Mucosa of descending colon (tissue), 3 donors: ENCODE results near the gene FOXL1. TPM values are rescaled to one million over a fixed set of nuclear protein-coding genes. Genes with fewer than 3 reads are reported as not detected.

Experiments used
- ATAC-seq: fragments of 200-7000 bp; cut with Tn5 transposase; one replicate; pipeline ENCODE4 v1.9.1; 2020; ENCODE audit warnings: mild to moderate bottlenecking, moderate library complexity
- DNase-seq, 3 donors: peaks; one replicate each; pipeline ENCODE4 v3.0.0-alpha.2; 2020
- H3K36me3 ChIP-seq: fragments of 200-600 bp; one replicate; pipeline ENCODE4 v1.8.0; 2021; ENCODE audit warnings: low read depth, mild to moderate bottlenecking
- H3K4me1 ChIP-seq: fragments of 200-600 bp; one replicate; pipeline ENCODE4 v1.8.0; 2021; ENCODE audit warnings: low read depth, mild to moderate bottlenecking
- H3K4me3 ChIP-seq: fragments of 200-600 bp; one replicate; pipeline ENCODE4 v1.8.0; 2021; ENCODE audit warnings: mild to moderate bottlenecking
- H3K9me3 ChIP-seq: fragments of 200-600 bp; one replicate; pipeline ENCODE4 v1.8.0; 2021; ENCODE audit warnings: mild to moderate bottlenecking
- CTCF ChIP-seq: fragments of 200-600 bp; IDR thresholded peaks from one replicate; pipeline ENCODE4 v1.8.0; 2022; ENCODE audit warnings: antibody characterized with exemption, mild to moderate bottlenecking
- intact Hi-C, 2 donors: fragments of 100-400 bp; cut with DNase I in 1 of 2; cut with micrococcal nuclease in 1 of 2; formaldehyde crosslinking; loops; one replicate each; pipeline versions ENCODE4 v1.11.0 to v1.11.1; 2022; cut with DNase I, micrococcal nuclease
- total RNA-seq, 3 donors: library from RNA; stranded (reverse); fragmentation: NEBNext Ultra II Directional in 2 of 3; extraction: Animal tissue kit (Norgen Biotek cat#: 25700) in 2 of 3; gene quantifications; one replicate each; pipeline versions ENCODE4 v1.2.1 to v1.2.4, GENCODE V29; 2021 to 2023
- donor health status: DM: no; HTN: no; CAD: no; lungs with moderate emphysema.
- donor health status: DM: no; HTN: no; CAD: no.
- donor health status: DM: no; HTN: yes; CAD: no.

FOXL1 gene
- total RNA-seq, 3 donors from 2014 or later: 1.1 to 3.6 (median 2.4) TPM

- Histone ChIP-seq H3K4me3 (no peak overlapping the region), H3K9me3 (no peaks in the 10 kb centered on the region), H3K4me1 (no peaks in the 10 kb centered on the region), H3K36me3 (no peaks in the 10 kb centered on the region)
- DNase-seq (no peak), ATAC-seq (no peak)
- no peak for TF ChIP-seq CTCF
- intact Hi-C loops: no loop called here
Observed at GRCh38 chr16:86610779-86611524, 32.6 kb downstream of the FOXL1 start.

- Histone ChIP-seq H3K9me3 (no peaks in the 10 kb centered on the region), H3K36me3 (no peaks in the 10 kb centered on the region), H3K4me1 (no peaks in the 10 kb centered on the region), H3K4me3 (no peak overlapping the region)
- TF ChIP-seq CTCF: no peak
- intact Hi-C loops: no loop called here
- DNase-seq (no peak), ATAC-seq (no peak)
Observed at GRCh38 chr16:86611525-86611855, 33.1 kb downstream of the FOXL1 start.

GRCh38 chr16:86611941-86612340 is 33.6 kb downstream of the FOXL1 start:
- intact Hi-C loops: no loop called here
- Histone ChIP-seq H3K4me1 (no peaks in the 10 kb centered on the region), H3K36me3 (no peaks in the 10 kb centered on the region), H3K9me3 (no peaks in the 10 kb centered on the region), H3K4me3 (no peak overlapping the region)
- ATAC-seq (no peak), DNase-seq (no peak)
- TF ChIP-seq CTCF: no peak

GRCh38 chr16:86614699-86615098 is 36.4 kb downstream of the FOXL1 start:
- ATAC-seq (no peak), DNase-seq (no peak)
- no peaks in the 10 kb centered on the region for H3K4me1 ChIP-seq
- no peak overlapping the region for H3K4me3 ChIP-seq
- intact Hi-C loops: no loop called here
- TF ChIP-seq CTCF: no peak
- H3K36me3 ChIP-seq: no peaks in the 10 kb centered on the region
- H3K9me3 ChIP-seq: no peaks in the 10 kb centered on the region

GRCh38 chr16:86616906-86617305 is 38.6 kb downstream of the FOXL1 start:
- Histone ChIP-seq H3K9me3 (no peaks in the 10 kb centered on the region), H3K4me1 (no peaks in the 10 kb centered on the region), H3K36me3 (no peaks in the 10 kb centered on the region), H3K4me3 (no peak overlapping the region)
- no peak for TF ChIP-seq CTCF
- DNase-seq (no peak), ATAC-seq (no peak)
- intact Hi-C loops: no loop called here
